PC-9 (cell line): Measurements from ENCODE around the gene MR1.

ENCODE experiments used
- CTCF ChIP-seq: fragments of 200-600 bp; sonication (generic); conservative IDR thresholded peaks from 2 replicates; pipeline ENCODE4 v1.6.1; 2017; ENCODE audit warnings: mixed run types, antibody characterized with exemption, mild to moderate bottlenecking, moderate library complexity
- EZH2 ChIP-seq: fragments of 200-600 bp; sonication (generic); IDR thresholded peaks from 2 replicates; pipeline ENCODE4 v1.8.0; 2017; ENCODE audit warnings: antibody characterized with exemption, low read depth

GRCh38 chr1:181016563-181016962 is 17.2 kb upstream of the MR1 start:
- TF ChIP-seq CTCF (no peak), EZH2 (no peak)
